ENCODE results near the gene ZNF862.
"Not testable (repeated sequence)": the region's sequence is repeated elsewhere in the genome, so short reads cannot be mapped to it uniquely, and the experiment has no call there.

ZNF862 gene

GRCh38 chr7:149882248-149883047, 44.3 kb downstream of the ZNF862 start:
- DNase-seq: peak; percentile 58 to 72

- DNase-seq: no peak
Observed at GRCh38 chr7:149883048-149883438, 44.9 kb downstream of the ZNF862 start.

- peak; percentile 47 to 61 for DNase-seq
Observed at GRCh38 chr7:149883452-149883861, 45.3 kb downstream of the ZNF862 start.

DNA sequence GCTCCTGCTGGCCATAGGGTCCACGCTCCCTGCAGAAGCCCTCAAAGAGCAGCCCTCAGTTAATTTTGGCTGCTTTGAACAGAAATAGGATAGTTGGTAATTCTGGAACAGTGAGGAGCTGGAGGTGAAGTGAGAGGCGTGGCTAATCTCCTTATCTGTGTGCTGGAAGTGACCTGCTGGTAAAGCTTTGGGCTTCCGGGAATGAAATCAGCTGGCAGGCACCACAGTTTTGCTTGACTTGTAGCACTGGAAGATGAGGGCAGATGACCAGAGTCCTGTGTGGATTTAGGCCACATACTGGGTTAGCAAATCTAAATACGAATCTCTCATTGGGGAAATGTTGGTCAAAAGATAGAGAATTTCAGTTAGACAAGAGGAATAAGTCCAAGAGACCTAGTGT, 45.8 kb downstream of the ZNF862 start:
- DNase-seq: no peak

DNA sequence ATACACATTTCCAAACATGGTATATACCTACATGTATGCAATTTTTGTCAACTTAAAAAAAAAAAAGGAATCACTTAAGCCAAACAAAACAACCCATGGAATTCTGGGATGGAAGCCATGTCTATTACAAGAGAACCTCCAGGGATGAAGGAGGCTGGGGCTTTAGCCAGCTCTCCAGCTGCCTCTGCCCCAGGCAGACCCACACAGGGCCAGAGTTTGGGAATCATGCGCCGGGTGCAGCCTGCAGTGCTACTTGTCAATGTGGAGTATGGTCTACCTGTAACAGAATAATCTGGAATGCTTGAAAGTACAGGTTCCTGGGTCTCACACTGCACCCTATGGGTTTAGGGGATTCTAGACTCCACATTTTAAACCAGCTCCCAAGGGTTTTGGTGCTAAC, 46.4 kb downstream of the ZNF862 start:
- no peak for DNase-seq

GRCh38 chr7:149885191-149886017, 47.2 kb downstream of the ZNF862 start:
- no peak for DNase-seq

GRCh38 chr7:149886018-149886415, 47.8 kb downstream of the ZNF862 start:
- DNase-seq: no peak

- DNase-seq: no peak
Observed at GRCh38 chr7:149887311-149887710, 49.1 kb downstream of the ZNF862 start.

DNA sequence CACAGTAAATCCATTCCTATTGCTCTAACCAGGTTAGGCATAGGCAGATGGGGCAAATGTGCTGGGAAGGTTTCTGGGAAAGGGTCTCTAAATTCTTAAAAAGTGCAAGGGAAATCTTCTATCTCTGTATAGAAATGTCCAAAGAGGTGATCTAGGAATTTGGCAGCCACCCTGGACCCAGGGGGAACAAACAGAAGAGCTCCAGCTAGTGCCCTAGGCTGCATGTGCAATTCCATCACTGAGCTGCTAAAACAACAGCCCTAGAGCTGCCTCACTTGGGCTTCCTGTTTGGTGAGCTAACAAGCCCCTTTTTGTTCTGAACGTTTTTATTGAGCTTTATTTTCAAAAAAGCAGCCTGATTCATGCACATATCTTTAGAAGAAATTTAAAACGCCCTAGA, 52.5 kb downstream of the ZNF862 start:
- not testable (repeated sequence) for DNase-seq

GRCh38 chr7:149894957-149895356, 56.8 kb downstream of the ZNF862 start:
- not testable (repeated sequence) for DNase-seq

GRCh38 chr7:149907776-149908376, 69.7 kb downstream of the ZNF862 start:
- not testable (repeated sequence) for DNase-seq

DNA sequence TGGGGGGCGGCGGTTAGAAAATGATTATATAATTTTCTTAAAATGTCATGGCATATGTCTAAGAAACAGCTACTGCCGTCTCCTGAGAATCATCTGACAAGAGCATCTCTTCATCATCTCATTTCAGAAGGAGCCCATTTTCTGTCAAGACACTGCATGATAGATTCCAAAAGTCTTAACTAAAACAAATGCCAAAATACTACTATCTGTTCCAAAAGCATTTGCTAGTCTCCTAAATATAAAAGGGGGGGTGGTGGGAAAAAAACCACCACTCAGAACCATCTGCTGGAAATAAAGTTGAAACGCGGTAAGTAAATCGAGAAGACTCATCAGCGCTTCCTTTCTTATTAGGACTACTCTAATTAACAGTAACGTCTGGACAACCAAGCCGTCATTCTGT, 72.0 kb downstream of the ZNF862 start:
- DNase-seq: not testable (repeated sequence)

GRCh38 chr7:149912126-149912525, 74.0 kb downstream of the ZNF862 start:
- DNase-seq: not testable (repeated sequence)

All from hippocampal formation (tissue), 2 donors.